Lower lobe of right lung (tissue), 2 donors: ENCODE results near the gene PCDH9. TPM values are rescaled to one million over a fixed set of nuclear protein-coding genes. Genes with fewer than 3 reads are reported as not detected.

Experiments used
- ATAC-seq, 2 donors: fragments of 200-7000 bp; cut with Tn5 transposase; one replicate each; pipeline ENCODE4 v1.9.1; 2020 to 2022; ENCODE audit warnings: mild to moderate bottlenecking in 2 of 2, moderate library complexity in 2 of 2
- DNase-seq: peaks from one replicate; pipeline ENCODE4 v3.0.0-alpha.2; 2020
- H3K27ac ChIP-seq: fragments of 200-600 bp; one replicate; pipeline ENCODE4 v1.8.0; 2022
- H3K27me3 ChIP-seq: fragments of 200-600 bp; one replicate; pipeline ENCODE4 v1.8.0; 2022; ENCODE audit warnings: low read depth
- H3K36me3 ChIP-seq: fragments of 200-600 bp; one replicate; pipeline ENCODE4 v1.8.0; 2022; ENCODE audit warnings: mild to moderate bottlenecking
- H3K4me1 ChIP-seq: fragments of 200-600 bp; one replicate; pipeline ENCODE4 v1.8.0; 2022
- H3K4me3 ChIP-seq: fragments of 200-600 bp; one replicate; pipeline ENCODE4 v1.8.0; 2022; ENCODE audit warnings: mild to moderate bottlenecking
- H3K9me3 ChIP-seq: fragments of 200-600 bp; one replicate; pipeline ENCODE4 v1.8.0; 2022
- intact Hi-C: fragments of 100-400 bp; cut with DNase I; formaldehyde crosslinking; loops from one replicate; pipeline ENCODE4 v1.11.0; 2022
- total RNA-seq: library from RNA; stranded (reverse); fragmentation: NEBNext Ultra II Directional; extraction: Animal tissue kit (Norgen Biotek cat#: 25700); gene quantifications from one replicate; pipeline ENCODE4 v1.2.1, GENCODE V29; 2021
- TF ChIP-seq, protein P1 (sequence below): fragments of 200-600 bp; IDR thresholded peaks from one replicate; pipeline ENCODE4 v1.8.0; 2022; ENCODE audit warnings: antibody characterized with exemption, mild to moderate bottlenecking
- donor health status: DM: no; HTN: yes; CAD: no; lungs with severe emphysema.

The PCDH9 gene
- total RNA-seq, 1 donor from 2014 or later, result 8.9 TPM

GRCh38 chr13:66951426-66951825 lies 278.7 kb downstream of the PCDH9 start:
- intact Hi-C loops, result no loop called here
- no peak for DNase-seq
- no peak for ATAC-seq
- Histone ChIP-seq H3K27ac (no peak overlapping the region), H3K4me1 (no peaks in the 10 kb centered on the region), H3K9me3 (no peaks in the 10 kb centered on the region), H3K4me3 (no peak overlapping the region), H3K36me3 (no peaks in the 10 kb centered on the region), H3K27me3 (no peaks in the 10 kb centered on the region)
- TF ChIP-seq, protein P1, sequence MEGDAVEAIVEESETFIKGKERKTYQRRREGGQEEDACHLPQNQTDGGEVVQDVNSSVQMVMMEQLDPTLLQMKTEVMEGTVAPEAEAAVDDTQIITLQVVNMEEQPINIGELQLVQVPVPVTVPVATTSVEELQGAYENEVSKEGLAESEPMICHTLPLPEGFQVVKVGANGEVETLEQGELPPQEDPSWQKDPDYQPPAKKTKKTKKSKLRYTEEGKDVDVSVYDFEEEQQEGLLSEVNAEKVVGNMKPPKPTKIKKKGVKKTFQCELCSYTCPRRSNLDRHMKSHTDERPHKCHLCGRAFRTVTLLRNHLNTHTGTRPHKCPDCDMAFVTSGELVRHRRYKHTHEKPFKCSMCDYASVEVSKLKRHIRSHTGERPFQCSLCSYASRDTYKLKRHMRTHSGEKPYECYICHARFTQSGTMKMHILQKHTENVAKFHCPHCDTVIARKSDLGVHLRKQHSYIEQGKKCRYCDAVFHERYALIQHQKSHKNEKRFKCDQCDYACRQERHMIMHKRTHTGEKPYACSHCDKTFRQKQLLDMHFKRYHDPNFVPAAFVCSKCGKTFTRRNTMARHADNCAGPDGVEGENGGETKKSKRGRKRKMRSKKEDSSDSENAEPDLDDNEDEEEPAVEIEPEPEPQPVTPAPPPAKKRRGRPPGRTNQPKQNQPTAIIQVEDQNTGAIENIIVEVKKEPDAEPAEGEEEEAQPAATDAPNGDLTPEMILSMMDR, result no peak

DNA sequence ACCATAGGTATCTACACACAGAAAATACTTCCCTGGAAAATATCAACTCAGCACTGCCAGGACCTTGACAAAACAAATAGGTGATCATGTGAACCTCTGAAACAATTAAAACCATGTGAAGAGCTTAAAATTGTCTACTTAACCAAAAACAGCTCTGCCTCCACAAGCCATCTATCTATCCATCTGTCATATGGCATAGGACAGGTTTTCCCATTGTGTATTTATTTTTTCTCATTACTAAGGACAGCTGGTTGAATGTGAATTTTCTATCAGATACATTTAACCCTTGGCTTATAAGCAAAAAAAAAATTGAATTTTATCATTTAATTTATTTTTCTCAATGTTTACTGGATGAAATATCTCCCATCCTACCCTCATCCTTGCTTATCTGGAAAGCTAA lies 279.5 kb downstream of the PCDH9 start:
- Histone ChIP-seq H3K9me3 (no peaks in the 10 kb centered on the region), H3K4me1 (no peaks in the 10 kb centered on the region), H3K36me3 (no peaks in the 10 kb centered on the region), H3K4me3 (no peak overlapping the region), H3K27me3 (no peaks in the 10 kb centered on the region), H3K27ac (no peak overlapping the region)
- ATAC-seq, result no peak
- TF ChIP-seq, protein P1, result no peak
- intact Hi-C loops, result no loop called here
- no peak for DNase-seq

- TF ChIP-seq, protein P1, result no peak
- Histone ChIP-seq H3K4me3 (no peak overlapping the region), H3K27ac (no peak overlapping the region), H3K27me3 (no peaks in the 10 kb centered on the region), H3K36me3 (no peaks in the 10 kb centered on the region), H3K4me1 (no peaks in the 10 kb centered on the region), H3K9me3 (no peaks in the 10 kb centered on the region)
- intact Hi-C loops, result no loop called here
- no peak for DNase-seq
- no peak for ATAC-seq
Observed at GRCh38 chr13:66948910-66949309, 281.2 kb downstream of the PCDH9 start.

DNA sequence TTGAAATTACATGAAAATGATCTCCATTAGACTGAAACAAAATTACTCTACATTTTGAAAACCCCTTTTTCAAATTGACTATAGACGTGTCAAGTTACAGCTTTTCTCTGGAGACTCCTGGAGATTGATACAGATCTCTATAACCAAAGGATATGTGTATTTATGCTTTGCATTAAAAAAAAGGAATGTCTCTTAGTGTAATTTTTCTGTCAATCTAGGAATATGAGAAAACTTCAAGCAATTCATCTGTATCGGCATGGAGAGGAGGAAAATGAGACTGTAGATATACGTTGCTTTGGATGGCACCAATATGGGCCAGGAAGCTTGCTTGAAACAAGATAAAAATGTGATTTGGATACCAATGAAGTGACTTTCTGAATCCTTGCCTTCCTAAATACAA lies 286.6 kb downstream of the PCDH9 start:
- DNase-seq, result no peak
- H3K36me3 ChIP-seq, result no peaks in the 10 kb centered on the region
- H3K4me3 ChIP-seq, result no peak overlapping the region
- H3K9me3 ChIP-seq, result no peaks in the 10 kb centered on the region
- intact Hi-C loops, result no loop called here
- H3K4me1 ChIP-seq, result no peaks in the 10 kb centered on the region
- no peak overlapping the region for H3K27ac ChIP-seq
- no peak for ATAC-seq
- no peaks in the 10 kb centered on the region for H3K27me3 ChIP-seq
- TF ChIP-seq, protein P1, result no peak

GRCh38 chr13:66940113-66940512 lies 290.0 kb downstream of the PCDH9 start:
- H3K4me3 ChIP-seq, result no peak overlapping the region
- intact Hi-C loops, result no loop called here
- H3K27me3 ChIP-seq, result no peaks in the 10 kb centered on the region
- H3K27ac ChIP-seq, result no peak overlapping the region
- H3K36me3 ChIP-seq, result no peaks in the 10 kb centered on the region
- ATAC-seq (no peak), DNase-seq (no peak)
- H3K4me1 ChIP-seq, result no peaks in the 10 kb centered on the region
- TF ChIP-seq, protein P1, result no peak
- no peaks in the 10 kb centered on the region for H3K9me3 ChIP-seq

- no peak for DNase-seq
- TF ChIP-seq, protein P1, result no peak
Observed at GRCh38 chr13:66937423-66937822, 292.7 kb downstream of the PCDH9 start.

More at GRCh38 chr13:66937423-66937822, 292.7 kb downstream of the PCDH9 start:
- Histone ChIP-seq H3K9me3 (no peaks in the 10 kb centered on the region), H3K27ac (no peak overlapping the region), H3K4me1 (no peaks in the 10 kb centered on the region), H3K4me3 (no peak overlapping the region), H3K27me3 (no peaks in the 10 kb centered on the region), H3K36me3 (no peaks in the 10 kb centered on the region)
- ATAC-seq, result no peak
- intact Hi-C loops, result no loop called here
